ENCODE results near the gene C6orf58.
"Not testable (repeated sequence)": the region's sequence is repeated elsewhere in the genome, so short reads cannot be mapped to it uniquely, and the experiment has no call there.

The C6orf58 gene

GRCh38 chr6:127590344-127590743, 13.4 kb downstream of the C6orf58 start:
- Histone ChIP-seq H3K9me2 (replicated peaks; ENCODE audit: insufficient read depth, low read length) (no peaks in the 10 kb centered on the region), H3K79me2 (ENCODE audit: low read length) (no peaks in the 10 kb centered on the region), H3K4me3 (ENCODE audit: low read length) (no peak overlapping the region), H3K9me3 (replicated peaks; ENCODE audit: insufficient read depth, low read length) (no peaks in the 10 kb centered on the region), H2AFZ (ENCODE audit: low read length) (no peak overlapping the region), H4K20me1 (ENCODE audit: insufficient read depth, low read length) (no peaks in the 10 kb centered on the region), H3K27me3 (replicated peaks; ENCODE audit: insufficient read depth, low read length) (no peaks in the 10 kb centered on the region), H3K4me2 (ENCODE audit: low read depth, low read length) (no peak overlapping the region), H3K36me3 (replicated peaks; ENCODE audit: insufficient read depth, low read length) (no peaks in the 10 kb centered on the region), H3K9ac (ENCODE audit: low read length) (no peak overlapping the region), H3K4me1 (ENCODE audit: low read length) (no peaks in the 10 kb centered on the region), H3F3A (ENCODE audit: insufficient read depth, low read length) (no peaks in the 10 kb centered on the region), H3K27ac (ENCODE audit: low read length) (no peak overlapping the region)
- DNase-seq, result no peak
- TF ChIP-seq EZH2phosphoT487 (IDR thresholded peaks at IDR 0.05; ENCODE audit: low read length), result no peak
- TF ChIP-seq EZH2 (optimal IDR thresholded peaks at IDR 0.05; ENCODE audit: low read depth, low read length), result no peak
- no peak for TF ChIP-seq CTCF (IDR thresholded peaks at IDR 0.05; ENCODE audit: low read length)

- Histone ChIP-seq H3K9me2 (replicated peaks; ENCODE audit: insufficient read depth, low read length) (no peaks in the 10 kb centered on the region), H3K27ac (ENCODE audit: low read length) (no peak overlapping the region), H2AFZ (ENCODE audit: low read length) (no peak overlapping the region), H3K9me3 (replicated peaks; ENCODE audit: insufficient read depth, low read length) (no peaks in the 10 kb centered on the region), H3K4me2 (ENCODE audit: low read depth, low read length) (no peak overlapping the region), H3K36me3 (replicated peaks; ENCODE audit: insufficient read depth, low read length) (no peaks in the 10 kb centered on the region), H4K20me1 (ENCODE audit: insufficient read depth, low read length) (no peaks in the 10 kb centered on the region), H3K27me3 (replicated peaks; ENCODE audit: insufficient read depth, low read length) (no peaks in the 10 kb centered on the region), H3F3A (ENCODE audit: insufficient read depth, low read length) (no peaks in the 10 kb centered on the region), H3K79me2 (ENCODE audit: low read length) (no peaks in the 10 kb centered on the region), H3K4me3 (ENCODE audit: low read length) (no peak overlapping the region), H3K4me1 (ENCODE audit: low read length) (no peaks in the 10 kb centered on the region), H3K9ac (ENCODE audit: low read length) (no peak overlapping the region)
- DNase-seq, result no peak
- TF ChIP-seq EZH2phosphoT487 (IDR thresholded peaks at IDR 0.05; ENCODE audit: low read length) (no peak), CTCF (IDR thresholded peaks at IDR 0.05; ENCODE audit: low read length) (no peak), EZH2 (optimal IDR thresholded peaks at IDR 0.05; ENCODE audit: low read depth, low read length) (no peak)
Measured at GRCh38 chr6:127592964-127593363, 16.0 kb downstream of the C6orf58 start.

GRCh38 chr6:127593456-127593855, 16.5 kb downstream of the C6orf58 start:
- DNase-seq; H3K4me1 ChIP-seq (ENCODE audit: low read length); H3K36me3 ChIP-seq (replicated peaks; ENCODE audit: insufficient read depth, low read length); H3K9me2 ChIP-seq (replicated peaks; ENCODE audit: insufficient read depth, low read length); H3F3A ChIP-seq (ENCODE audit: insufficient read depth, low read length); H3K27me3 ChIP-seq (replicated peaks; ENCODE audit: insufficient read depth, low read length); H3K4me3 ChIP-seq (ENCODE audit: low read length); H2AFZ ChIP-seq (ENCODE audit: low read length); H3K79me2 ChIP-seq (ENCODE audit: low read length); H4K20me1 ChIP-seq (ENCODE audit: insufficient read depth, low read length); H3K9ac ChIP-seq (ENCODE audit: low read length); H3K4me2 ChIP-seq (ENCODE audit: low read depth, low read length); H3K27ac ChIP-seq (ENCODE audit: low read length); H3K9me3 ChIP-seq (replicated peaks; ENCODE audit: insufficient read depth, low read length): not testable (repeated sequence)

- H3K9me3 ChIP-seq (replicated peaks; ENCODE audit: insufficient read depth, low read length), result no peaks in the 10 kb centered on the region
- H4K20me1 ChIP-seq (ENCODE audit: insufficient read depth, low read length), result no peaks in the 10 kb centered on the region
- no peaks in the 10 kb centered on the region for H3K36me3 ChIP-seq (replicated peaks; ENCODE audit: insufficient read depth, low read length)
- no peaks in the 10 kb centered on the region for H3K9me2 ChIP-seq (replicated peaks; ENCODE audit: insufficient read depth, low read length)
- DNase-seq, result peak; percentile 15
- H3K27me3 ChIP-seq (replicated peaks; ENCODE audit: insufficient read depth, low read length), result no peaks in the 10 kb centered on the region
- no peaks in the 10 kb centered on the region for H3K79me2 ChIP-seq (ENCODE audit: low read length)
- TF ChIP-seq CTCF (IDR thresholded peaks at IDR 0.05; ENCODE audit: low read length), result peak; percentile 26; the same call in 1 of the 2 replicates
- TF ChIP-seq EZH2 (optimal IDR thresholded peaks at IDR 0.05; ENCODE audit: low read depth, low read length), result no peak
- no peak for TF ChIP-seq EZH2phosphoT487 (IDR thresholded peaks at IDR 0.05; ENCODE audit: low read length)
- no peak overlapping the region for H3K4me2 ChIP-seq (ENCODE audit: low read depth, low read length)
- H2AFZ ChIP-seq (ENCODE audit: low read length), result no peak overlapping the region
- H3K4me1 ChIP-seq (ENCODE audit: low read length), result no peaks in the 10 kb centered on the region
- no peak overlapping the region for H3K9ac ChIP-seq (ENCODE audit: low read length)
- no peaks in the 10 kb centered on the region for H3F3A ChIP-seq (ENCODE audit: insufficient read depth, low read length)
- no peak overlapping the region for H3K4me3 ChIP-seq (ENCODE audit: low read length)
- no peak overlapping the region for H3K27ac ChIP-seq (ENCODE audit: low read length)
Measured at GRCh38 chr6:127606131-127606562, 29.2 kb downstream of the C6orf58 start.

All from MM.1S (cell line).